ENCODE data around the gene TMEM163.
"Not testable (repeated sequence)": the region's sequence is repeated elsewhere in the genome, so short reads cannot be mapped to it uniquely, and the experiment has no call there.

TMEM163 gene

DNA sequence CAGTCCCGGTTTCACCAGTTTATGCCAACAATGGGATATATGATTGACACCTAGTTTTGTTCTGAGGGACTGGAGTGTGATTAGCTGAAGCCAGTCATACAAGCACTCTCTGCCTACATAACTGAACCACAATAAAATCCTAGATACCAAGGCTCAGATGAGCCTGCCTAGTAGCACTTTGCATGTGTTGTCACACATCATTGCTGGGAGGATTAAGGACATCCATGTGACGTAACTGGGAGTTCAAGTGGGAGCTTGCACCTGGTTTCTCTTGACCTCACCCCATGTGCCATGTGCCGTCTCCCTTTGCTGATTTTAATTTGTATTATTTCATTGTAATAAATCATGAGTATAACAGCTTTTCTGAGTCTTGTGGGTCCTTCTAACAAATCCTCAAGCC is 90.3 kb downstream of the TMEM163 start:
- no peak overlapping the region for H3K4me3 ChIP-seq (replicated peaks in 1 of 2; ENCODE audit: low read depth in 2 of 2, low read length in 2 of 2)
- TF ChIP-seq CTCF (IDR thresholded peaks at IDR 0.05; ENCODE audit: low read depth, low read length) = no peak
- DNase-seq (ENCODE audit: low read depth in 2 of 2) = no peak

DNA sequence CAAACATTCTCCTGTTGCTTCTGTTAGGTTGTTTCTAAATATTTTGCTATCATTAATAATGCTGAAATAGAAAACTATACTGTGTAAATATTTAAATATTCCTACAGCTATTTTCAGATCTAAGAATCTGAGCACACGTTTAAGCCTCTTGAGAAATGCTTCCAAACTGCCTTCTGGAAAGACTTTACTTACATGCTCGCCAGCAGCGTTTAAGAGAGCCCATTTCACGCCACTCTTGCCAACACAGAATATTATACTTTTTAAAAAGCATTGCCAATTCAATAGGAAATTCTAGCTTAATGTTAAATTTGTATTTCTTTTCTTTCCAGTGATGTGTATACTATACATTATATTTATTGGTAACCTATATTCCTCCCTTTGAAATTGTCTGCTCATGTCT is 92.0 kb downstream of the TMEM163 start:
- TF ChIP-seq CTCF (IDR thresholded peaks at IDR 0.05; ENCODE audit: low read depth, low read length) = no peak
- DNase-seq (ENCODE audit: low read depth in 2 of 2) = no peak
- no peak overlapping the region for H3K4me3 ChIP-seq (replicated peaks in 1 of 2; ENCODE audit: low read depth in 2 of 2, low read length in 2 of 2)

GRCh38 chr2:134625311-134625710 is 93.5 kb downstream of the TMEM163 start:
- H3K4me3 ChIP-seq (replicated peaks in 1 of 2; ENCODE audit: low read depth in 2 of 2, low read length in 2 of 2) = no peak overlapping the region
- TF ChIP-seq CTCF (IDR thresholded peaks at IDR 0.05; ENCODE audit: low read depth, low read length) = no peak
- DNase-seq (ENCODE audit: low read depth in 2 of 2) = no peak

- no peak for DNase-seq (ENCODE audit: low read depth in 2 of 2)
- no peak overlapping the region for H3K4me3 ChIP-seq (replicated peaks in 1 of 2; ENCODE audit: low read depth in 2 of 2, low read length in 2 of 2)
- no peak for TF ChIP-seq CTCF (IDR thresholded peaks at IDR 0.05; ENCODE audit: low read depth, low read length)
These were observed 95.0 kb downstream of the TMEM163 start for GRCh38 chr2:134623796-134624195.

- TF ChIP-seq CTCF (IDR thresholded peaks at IDR 0.05; ENCODE audit: low read depth, low read length) = no peak
- DNase-seq (ENCODE audit: low read depth in 2 of 2) = no peak
- no peak overlapping the region for H3K4me3 ChIP-seq (replicated peaks in 1 of 2; ENCODE audit: low read depth in 2 of 2, low read length in 2 of 2)
These were observed 95.8 kb downstream of the TMEM163 start for GRCh38 chr2:134623046-134623445.

DNA sequence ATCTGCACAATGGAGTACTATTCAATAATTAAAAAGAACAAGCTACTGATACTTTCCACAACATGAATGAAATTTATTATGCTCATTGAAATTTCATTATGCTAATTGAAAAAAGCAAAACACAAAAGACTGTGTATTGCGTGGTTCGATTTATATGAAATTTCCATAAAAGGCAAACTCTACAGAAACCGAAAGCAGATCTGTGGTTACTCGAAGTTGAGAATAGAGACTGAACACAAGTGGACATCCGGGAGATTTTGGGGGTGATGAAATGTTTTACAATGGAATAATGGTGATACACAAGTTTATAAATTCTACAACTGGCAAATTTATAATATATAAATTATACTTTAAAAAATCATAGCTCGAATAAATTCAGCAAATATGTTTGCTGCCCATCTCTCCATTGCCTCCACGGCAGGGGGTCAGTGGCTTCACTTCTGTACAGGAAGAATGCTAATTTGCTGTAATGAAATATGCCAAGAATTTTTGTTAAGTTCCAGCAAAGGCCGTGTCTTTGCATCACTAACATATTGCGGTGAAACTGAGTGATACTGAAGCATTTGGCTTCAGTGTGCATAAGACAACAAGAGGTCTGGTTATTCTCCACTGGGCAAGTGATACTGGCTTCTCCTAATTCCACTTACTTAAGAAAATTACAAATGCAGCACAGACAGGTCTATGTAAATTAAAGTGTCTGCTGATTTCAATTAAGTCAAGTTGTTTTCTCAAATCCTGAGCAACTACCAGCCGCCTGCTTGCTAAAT is 96.7 kb downstream of the TMEM163 start:
- TF ChIP-seq CTCF (IDR thresholded peaks at IDR 0.05; ENCODE audit: low read depth, low read length) = no peak
- no peak overlapping the region for H3K4me3 ChIP-seq (replicated peaks in 1 of 2; ENCODE audit: low read depth in 2 of 2, low read length in 2 of 2)
- DNase-seq (ENCODE audit: low read depth in 2 of 2) = peak in 1 of 2 donors; percentile 25

DNA sequence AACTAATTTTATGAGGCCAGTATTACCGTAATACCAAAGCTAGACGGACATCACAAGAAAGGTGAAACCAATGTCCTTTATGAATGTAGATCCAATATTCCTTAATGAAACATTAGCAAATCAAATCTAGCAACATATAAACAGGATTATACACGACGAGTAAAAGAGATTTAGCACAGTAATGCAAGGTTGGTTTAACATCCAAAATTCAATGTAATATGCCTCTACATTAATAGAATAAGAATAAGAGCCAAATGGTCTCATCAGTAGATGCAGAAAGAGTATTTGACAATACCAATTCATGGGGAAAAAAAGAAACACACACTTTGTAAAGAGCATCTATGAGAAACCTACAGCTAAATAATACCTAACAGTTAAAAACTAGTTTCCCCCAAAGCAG is 99.5 kb downstream of the TMEM163 start:
- H3K4me3 ChIP-seq (replicated peaks in 1 of 2; ENCODE audit: low read depth in 2 of 2, low read length in 2 of 2) = no peak overlapping the region
- no peak for TF ChIP-seq CTCF (IDR thresholded peaks at IDR 0.05; ENCODE audit: low read depth, low read length)

DNA sequence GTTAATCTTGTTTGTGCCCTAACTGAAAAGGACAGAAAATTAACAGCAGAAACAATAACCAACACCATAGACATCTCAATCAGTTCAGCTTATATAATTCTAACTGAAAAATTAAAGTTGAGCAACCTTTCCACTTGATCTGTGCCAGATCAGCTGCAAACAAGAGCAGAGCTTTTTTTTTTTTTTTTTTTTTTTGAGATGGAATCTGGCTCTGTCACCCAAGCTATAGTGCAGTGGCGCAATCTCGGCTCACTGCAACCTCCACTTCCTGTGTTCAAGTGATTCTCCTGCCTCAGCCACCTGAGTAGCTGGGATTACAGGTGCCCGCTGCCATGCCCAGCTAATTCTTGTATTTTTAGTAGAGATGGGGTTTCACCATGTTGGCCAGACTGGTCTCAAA is 103.3 kb downstream of the TMEM163 start:
- not testable (repeated sequence) for DNase-seq (ENCODE audit: low read depth in 2 of 2); H3K4me3 ChIP-seq (replicated peaks in 1 of 2; ENCODE audit: low read depth in 2 of 2, low read length in 2 of 2)

More for the DNA sequence above, 99.5 kb downstream of the TMEM163 start:
- DNase-seq (ENCODE audit: low read depth in 2 of 2) = no peak
